Stimulated activated CD8-positive, alpha-beta memory T cell treated with anti-CD3 and anti-CD28 coated beads, Interleukin-4, amount 100 ng/mL, for 48 hours (primary cell): ENCODE measurements around the gene RNGTT.

Experiments
- DNase-seq: peaks from one replicate; pipeline ENCODE4 v3.0.0-alpha.2; 2020

RNGTT gene

GRCh38 chr6:88641178-88641903 is 322.1 kb downstream of the RNGTT start:
- no peak for DNase-seq

- DNase-seq: no peak
These were observed 325.5 kb downstream of the RNGTT start for GRCh38 chr6:88637761-88638545.

- no peak for DNase-seq
These were observed 326.5 kb downstream of the RNGTT start for GRCh38 chr6:88636871-88637270.

GRCh38 chr6:88633782-88634181 is 329.6 kb downstream of the RNGTT start:
- DNase-seq: no peak

GRCh38 chr6:88631830-88632229 is 331.6 kb downstream of the RNGTT start:
- DNase-seq: no peak

- no peak for DNase-seq
These were observed 333.5 kb downstream of the RNGTT start for GRCh38 chr6:88629838-88630494.

GRCh38 chr6:88626460-88626859 is 337.0 kb downstream of the RNGTT start:
- DNase-seq: no peak

- no peak for DNase-seq
These were observed 339.9 kb downstream of the RNGTT start for GRCh38 chr6:88623531-88623930.

- DNase-seq: no peak
These were observed 343.5 kb downstream of the RNGTT start for GRCh38 chr6:88619951-88620350.

GRCh38 chr6:88616380-88616779 is 347.0 kb downstream of the RNGTT start:
- DNase-seq: no peak

GRCh38 chr6:88614316-88614877 is 349.0 kb downstream of the RNGTT start:
- DNase-seq: no peak

GRCh38 chr6:88612631-88613030 is 350.8 kb downstream of the RNGTT start:
- DNase-seq: no peak

GRCh38 chr6:88611721-88612120 is 351.7 kb downstream of the RNGTT start:
- no peak for DNase-seq

- no peak for DNase-seq
These were observed 353.4 kb downstream of the RNGTT start for GRCh38 chr6:88609983-88610382.

- DNase-seq: no peak
These were observed 358.1 kb downstream of the RNGTT start for GRCh38 chr6:88605271-88605670.

GRCh38 chr6:88599571-88599970 is 363.8 kb downstream of the RNGTT start:
- DNase-seq: no peak

GRCh38 chr6:88596801-88597200 is 366.6 kb downstream of the RNGTT start:
- DNase-seq: no peak

- DNase-seq: no peak
These were observed 374.5 kb downstream of the RNGTT start for GRCh38 chr6:88588938-88589337.

GRCh38 chr6:88587150-88587520 is 376.3 kb downstream of the RNGTT start:
- no peak for DNase-seq

GRCh38 chr6:88586371-88587149 is 376.9 kb downstream of the RNGTT start:
- DNase-seq: no peak

- no peak for DNase-seq
These were observed 378.1 kb downstream of the RNGTT start for GRCh38 chr6:88585276-88585692.

GRCh38 chr6:88584581-88585275 is 378.7 kb downstream of the RNGTT start:
- DNase-seq: no peak
